K562 (cell line): Measurements from ENCODE around the gene C18orf63. TPM values are rescaled to one million over a fixed set of nuclear protein-coding genes. Genes with fewer than 3 reads are reported as not detected.
A peak's percentile ranks its signal among the peaks of the same experiment; 100 is the strongest.

ENCODE experiments used
- ARID3A ChIP-seq: IDR thresholded peaks from 2 replicates; pipeline ENCODE4 v1.6.1; 2012; ENCODE audit warnings: low read depth, low read length, improper control_type of control experiment, borderline replicate concordance
- ATF1 ChIP-seq, 2 experiments: fragments of 450-650 bp in 1 of 2; IDR thresholded peaks; 2 replicates each; pipeline ENCODE4 v1.6.1; 2016; ENCODE audit warnings: missing compliant biosample characterization in 1 of 2, missing genetic modification characterization in 1 of 2
- CCNT2 ChIP-seq: IDR thresholded peaks from 2 replicates; pipeline ENCODE4 v1.6.1; 2011; ENCODE audit warnings: borderline replicate concordance, low read depth, mild to moderate bottlenecking, moderate library complexity, mixed read lengths, low read length; ENCODE audit not compliant: insufficient read length; ENCODE audit errors: extremely low read depth
- HEY1 ChIP-seq: fragments of 250-450 bp; sonication (Bioruptor Pico); IDR thresholded peaks from 2 replicates; pipeline ENCODE4 v1.5.0; 2020; ENCODE audit warnings: mild to moderate bottlenecking, moderate library complexity, borderline replicate concordance
- KDM2B ChIP-seq: fragments of 250-450 bp; sonication (Bioruptor Pico); IDR thresholded peaks from 2 replicates; pipeline ENCODE4 v1.8.0; 2021; ENCODE audit warnings: mild to moderate bottlenecking, moderate library complexity
- MCM2 ChIP-seq: fragments of 450-650 bp; IDR thresholded peaks from 2 replicates; pipeline ENCODE4 v1.6.1; 2017; ENCODE audit warnings: low read depth, mild to moderate bottlenecking
- PHF21A ChIP-seq: fragments of 450-650 bp; IDR thresholded peaks from 2 replicates; pipeline ENCODE4 v1.6.1; 2017; ENCODE audit warnings: low read depth, borderline replicate concordance
- POLR3A ChIP-seq: IDR thresholded peaks from 2 replicates; pipeline ENCODE4 v1.6.1; 2011; ENCODE audit warnings: borderline replicate concordance, mild to moderate bottlenecking, moderate library complexity; ENCODE audit not compliant: insufficient read length, insufficient read depth; ENCODE audit errors: extremely low read depth
- RBM15 ChIP-seq: fragments of 200-400 bp; formaldehyde crosslinking; IDR thresholded peaks from 2 replicates; pipeline ENCODE4 v1.6.1; 2018; ENCODE audit warnings: mild to moderate bottlenecking, low read length, moderate library complexity; ENCODE audit not compliant: insufficient read depth
- TAF15 ChIP-seq: fragments of 200-400 bp; formaldehyde crosslinking; IDR thresholded peaks from 2 replicates; pipeline ENCODE4 v1.6.1; 2017; ENCODE audit warnings: mild to moderate bottlenecking, low read depth, low read length, moderate library complexity
- TBP ChIP-seq: optimal IDR thresholded peaks from 2 replicates; pipeline ENCODE3; 2011; ENCODE audit warnings: low read depth, low read length, improper control_type of control experiment
- TCF3 ChIP-seq: sonication (generic); formaldehyde crosslinking; IDR thresholded peaks from 2 replicates; pipeline ENCODE4 v1.4.0; 2020; ENCODE audit warnings: mild to moderate bottlenecking, missing genetic modification reagents
- YBX1 ChIP-seq: fragments of 450-650 bp; IDR thresholded peaks from 2 replicates; pipeline ENCODE4 v1.7.1; 2016; ENCODE audit warnings: mild to moderate bottlenecking
- ZBTB7A ChIP-seq: IDR thresholded peaks from 2 replicates; pipeline ENCODE4 v1.6.1; 2011; ENCODE audit warnings: low read depth, mild to moderate bottlenecking, low read length, moderate library complexity, borderline replicate concordance; ENCODE audit not compliant: control insufficient read depth
- ZFP30 ChIP-seq: fragments of 250-450 bp; sonication (Bioruptor Pico); IDR thresholded peaks from 2 replicates; pipeline ENCODE4 v1.8.0; 2022; ENCODE audit warnings: moderate library complexity, mild to moderate bottlenecking, inconsistent platforms, borderline replicate concordance
- ZFP36 ChIP-seq: fragments of 150-350 bp; IDR thresholded peaks from 2 replicates; pipeline ENCODE4 v1.6.1; 2018; ENCODE audit warnings: low read length, low read depth; ENCODE audit not compliant: partially characterized antibody
- ZNF239 ChIP-seq: fragments of 250-450 bp; sonication (Bioruptor Pico); IDR thresholded peaks from 2 replicates; pipeline ENCODE4 v1.4.0; 2020; ENCODE audit warnings: mild to moderate bottlenecking
- polyA plus RNA-seq, 8 experiments: library from polyadenylated mRNA; depleted of rRNA in 4 of 8; stranded (reverse) in 5 of 8; unstranded in 3 of 8; fragments of >200 nt; fragmentation: Nextera tagmentation in 2 of 8; fragmentation: Illumina TruSeq in 1 of 8; extraction: Ambion mirVana in 2 of 8; extraction: Trizol in 1 of 8; gene quantifications; 2 replicates each; pipeline versions ENCODE4 v1.2.1 to v1.2.3, GENCODE V29; 2011 to 2014; ENCODE audit warnings: inconsistent platforms in 1 of 8, missing spikeins in 1 of 8
- total RNA-seq, 7 experiments: library from RNA; depleted of rRNA in 6 of 7; stranded (reverse); fragments of >200 nt in 6 of 7; fragmentation: Illumina TruSeq in 2 of 7; extraction: Trizol in 2 of 7; gene quantifications; 2 replicates each; pipeline versions ENCODE4 v1.2.1 to v1.2.3, GENCODE V29; 2011 to 2021; ENCODE audit warnings: low replicate concordance in 1 of 7
- TF ChIP-seq, protein P1 (sequence below): fragments of 450-650 bp; IDR thresholded peaks from 2 replicates; pipeline ENCODE4 v1.7.1; 2018; ENCODE audit warnings: mild to moderate bottlenecking, low read depth; ENCODE audit not compliant: partially characterized antibody

C18orf63 gene
- total and polyA plus RNA-seq, 9 of the 15 experiments (the other 6 are each of a cell fraction or from before 2014, with no cell fraction given): not detected

DNA sequence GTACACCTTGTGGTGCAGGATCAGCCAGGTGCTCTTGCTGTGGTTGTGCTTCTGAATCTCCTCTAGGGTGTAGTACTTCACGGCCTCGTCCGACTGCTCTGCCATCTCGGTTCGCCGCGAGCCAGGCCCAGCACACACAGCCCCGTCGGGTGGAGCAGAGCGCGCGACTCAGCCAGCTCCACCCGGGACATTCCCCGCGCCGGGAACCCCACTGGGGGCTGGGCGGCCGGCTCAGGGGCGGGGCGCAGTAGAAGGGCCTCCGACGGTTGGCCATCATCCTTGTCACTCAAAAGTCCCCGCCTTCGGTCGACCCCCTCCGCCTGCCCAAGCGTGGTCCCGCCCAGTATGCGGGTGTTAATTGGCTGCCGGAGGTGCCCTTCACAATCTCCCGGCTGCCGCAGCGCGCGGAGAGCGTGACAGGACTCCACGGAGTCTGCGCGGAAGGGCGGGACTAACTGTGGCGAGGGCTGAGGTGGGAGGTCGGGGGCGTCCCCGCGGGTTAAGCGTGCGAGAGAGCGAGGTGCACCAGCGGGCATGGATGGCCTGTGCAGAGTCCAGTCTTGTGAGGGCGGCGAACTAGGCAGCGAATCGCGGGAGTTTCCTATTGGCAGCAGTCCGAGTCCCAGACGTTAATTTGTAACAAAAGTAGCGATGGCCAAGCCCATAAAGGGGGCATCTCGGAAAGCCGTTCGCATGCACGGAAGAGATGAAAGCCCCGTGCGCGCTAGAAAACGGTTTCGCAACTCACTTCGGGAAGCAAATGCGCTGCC lies 23.7 kb upstream of the C18orf63 start, which contains the start of gene CYB5A (continued):
- TF ChIP-seq PHF21A: no peak
- TF ChIP-seq ARID3A: no peak
- TF ChIP-seq ZFP30 (CRISPR knock-in tag): no peak
- TF ChIP-seq TCF3: no peak
- no peak for TF ChIP-seq CCNT2
- TF ChIP-seq, protein P1, sequence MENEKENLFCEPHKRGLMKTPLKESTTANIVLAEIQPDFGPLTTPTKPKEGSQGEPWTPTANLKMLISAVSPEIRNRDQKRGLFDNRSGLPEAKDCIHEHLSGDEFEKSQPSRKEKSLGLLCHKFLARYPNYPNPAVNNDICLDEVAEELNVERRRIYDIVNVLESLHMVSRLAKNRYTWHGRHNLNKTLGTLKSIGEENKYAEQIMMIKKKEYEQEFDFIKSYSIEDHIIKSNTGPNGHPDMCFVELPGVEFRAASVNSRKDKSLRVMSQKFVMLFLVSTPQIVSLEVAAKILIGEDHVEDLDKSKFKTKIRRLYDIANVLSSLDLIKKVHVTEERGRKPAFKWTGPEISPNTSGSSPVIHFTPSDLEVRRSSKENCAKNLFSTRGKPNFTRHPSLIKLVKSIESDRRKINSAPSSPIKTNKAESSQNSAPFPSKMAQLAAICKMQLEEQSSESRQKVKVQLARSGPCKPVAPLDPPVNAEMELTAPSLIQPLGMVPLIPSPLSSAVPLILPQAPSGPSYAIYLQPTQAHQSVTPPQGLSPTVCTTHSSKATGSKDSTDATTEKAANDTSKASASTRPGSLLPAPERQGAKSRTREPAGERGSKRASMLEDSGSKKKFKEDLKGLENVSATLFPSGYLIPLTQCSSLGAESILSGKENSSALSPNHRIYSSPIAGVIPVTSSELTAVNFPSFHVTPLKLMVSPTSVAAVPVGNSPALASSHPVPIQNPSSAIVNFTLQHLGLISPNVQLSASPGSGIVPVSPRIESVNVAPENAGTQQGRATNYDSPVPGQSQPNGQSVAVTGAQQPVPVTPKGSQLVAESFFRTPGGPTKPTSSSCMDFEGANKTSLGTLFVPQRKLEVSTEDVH: no peak
- no peak for TF ChIP-seq ZBTB7A
- TF ChIP-seq HEY1 (CRISPR knock-in tag): no peak
- no peak for TF ChIP-seq MCM2
- TF ChIP-seq TBP: no peak
- TF ChIP-seq ATF1 (CRISPR knock-in tag; IDR thresholded peaks at IDR 0.05): no peak
- 0 out of 2 replicates have a peak, but pooled peaks have one; percentile 26 for TF ChIP-seq ATF1 (tag; IDR thresholded peaks at IDR 0.05)
- no peak for TF ChIP-seq YBX1
- TF ChIP-seq POLR3A: no peak
- TF ChIP-seq TAF15: no peak
- no peak for TF ChIP-seq KDM2B (CRISPR knock-in tag)
- no peak for TF ChIP-seq RBM15
- TF ChIP-seq ZNF239 (CRISPR knock-in tag): no peak
- no peak for TF ChIP-seq ZFP36
